GM12878 (cell line): Measurements from ENCODE around the gene NHLRC4. TPM values are rescaled to one million over a fixed set of nuclear protein-coding genes. Genes with fewer than 3 reads are reported as not detected.

Experiments used
- ATAC-seq: fragments of 200-7000 bp; cut with Tn5 transposase; 3 replicates; pipeline ENCODE4 v1.9.1; 2020; ENCODE audit warnings: mild to moderate bottlenecking, moderate library complexity
- BruUV-seq: library from RNA; stranded (reverse); fragments of 400-500 nt; replicated peaks from 2 replicates; lab custom pipeline; 2021; lab: Mats Ljungman, UMichigan
- CTCF ChIA-PET: fragments of 300-600 bp; sonication (Branson Sonifier 250); formaldehyde crosslinking; extraction: SDS; loops from one replicate; lab custom pipeline; 2021; ENCODE audit warnings: inconsistent platforms; lab: Yijun Ruan, JAX
- POLR2A ChIA-PET: fragments of 350-600 bp; formaldehyde crosslinking; extraction: SDS; loops from one replicate; lab custom pipeline; 2021; ENCODE audit warnings: inconsistent platforms; lab: Charles Lee
- RAD21 ChIA-PET: fragments of 300-600 bp; sonication (Branson Sonifier 250); formaldehyde crosslinking; loops from one replicate; lab custom pipeline; 2023; ENCODE audit warnings: antibody characterized with exemption; ENCODE audit not compliant: unreplicated experiment; lab: Charles Lee
- SMC1A ChIA-PET: fragments of 300-600 bp; sonication (Branson Sonifier 250); formaldehyde crosslinking; loops from one replicate; lab custom pipeline; 2023; ENCODE audit not compliant: unreplicated experiment, uncharacterized antibody; lab: Charles Lee
- DNase-seq: peaks from one replicate; pipeline ENCODE4 v3.0.0-alpha.2; 2011; ENCODE audit warnings: low read depth, low spot score
- FAIRE-seq: peaks from 3 replicates; lab custom pipeline; 2011; peaks lifted over from hg19 to GRCh38; lab: Jason Lieb, UNC
- H2AFZ ChIP-seq: 2 replicates; pipeline ENCODE4 v1.6.0; 2011; ENCODE audit warnings: low read depth, low read length, control low read depth; ENCODE audit not compliant: control insufficient read depth
- H3K27ac ChIP-seq: 2 replicates; pipeline ENCODE4 v1.5.1; 2011; ENCODE audit warnings: control low read depth; ENCODE audit not compliant: control insufficient read depth, insufficient read depth
- H3K27me3 ChIP-seq, 2 experiments: replicated peaks in 1 of 2; 2 replicates each; pipeline versions ENCODE4 v1.6.0 to v1.6.1; 2011; ENCODE audit warnings: low read length in 1 of 2; ENCODE audit not compliant: control insufficient read depth in 2 of 2, insufficient read depth in 2 of 2
- H3K36me3 ChIP-seq, 2 experiments: 2 replicates each; pipeline ENCODE4 v1.5.1; 2011; ENCODE audit warnings: low read length in 1 of 2; ENCODE audit not compliant: control insufficient read depth in 2 of 2, insufficient read depth in 2 of 2
- H3K4me1 ChIP-seq: 2 replicates; pipeline ENCODE4 v1.6.1; 2011; ENCODE audit warnings: mild to moderate bottlenecking, low read length, moderate library complexity, mixed read lengths; ENCODE audit not compliant: control insufficient read depth, insufficient read depth
- H3K4me2 ChIP-seq: 2 replicates; pipeline ENCODE4 v1.6.0; 2011; ENCODE audit warnings: control low read depth; ENCODE audit not compliant: control insufficient read depth, insufficient read depth
- H3K4me3 ChIP-seq: fragments of 200-600 bp; sonication (generic); 2 replicates; pipeline ENCODE4 v1.5.1; 2016
- H3K79me2 ChIP-seq: 2 replicates; pipeline ENCODE4 v1.6.0; 2011; ENCODE audit warnings: low read length; ENCODE audit not compliant: control insufficient read depth, insufficient read depth
- H3K9ac ChIP-seq: 2 replicates; pipeline ENCODE4 v1.8.0; 2011; ENCODE audit warnings: low read length, control low read depth, mixed read lengths; ENCODE audit not compliant: control insufficient read depth, insufficient read depth
- H3K9me3 ChIP-seq: replicated peaks from 3 replicates; pipeline ENCODE4 v1.5.1; 2011; ENCODE audit warnings: mild to moderate bottlenecking, low read length; ENCODE audit not compliant: control insufficient read depth, insufficient read depth
- H4K20me1 ChIP-seq: 2 replicates; pipeline ENCODE4 v1.6.0; 2011; ENCODE audit not compliant: control insufficient read depth, insufficient read depth
- BCL3 ChIP-seq: IDR thresholded peaks from 2 replicates; pipeline ENCODE4 v1.6.1; 2011; ENCODE audit warnings: borderline replicate concordance, low read depth, mild to moderate bottlenecking, moderate library complexity, low read length; ENCODE audit not compliant: insufficient read depth, poor library complexity, severe bottlenecking
- BCLAF1 ChIP-seq: fragments of 450-650 bp; IDR thresholded peaks from 2 replicates; pipeline ENCODE4 v1.6.1; 2017; ENCODE audit warnings: antibody characterized with exemption, mild to moderate bottlenecking, moderate library complexity
- CEBPZ ChIP-seq: fragments of 150-350 bp; IDR thresholded peaks from 2 replicates; pipeline ENCODE4 v1.6.1; 2016; ENCODE audit warnings: low read depth, low read length
- HCFC1 ChIP-seq: fragments of 150-350 bp; IDR thresholded peaks from 2 replicates; pipeline ENCODE4 v1.6.1; 2014; ENCODE audit warnings: low read length
- IKZF2 ChIP-seq, 2 experiments: fragments of 450-650 bp; IDR thresholded peaks; 2 replicates each; pipeline ENCODE4 v1.6.1; 2017; ENCODE audit warnings: mild to moderate bottlenecking in 2 of 2, moderate library complexity in 2 of 2
- MTA3 ChIP-seq: IDR thresholded peaks from 2 replicates; pipeline ENCODE4 v1.6.1; 2012; ENCODE audit warnings: low read length, inconsistent platforms, borderline replicate concordance
- SMAD1 ChIP-seq: fragments of 450-650 bp; IDR thresholded peaks from 2 replicates; pipeline ENCODE4 v1.6.1; 2018; ENCODE audit warnings: mild to moderate bottlenecking, low read depth; ENCODE audit not compliant: partially characterized antibody
- ZBTB4 ChIP-seq: fragments of 450-650 bp; formaldehyde crosslinking; IDR thresholded peaks from 2 replicates; pipeline ENCODE4 v1.4.0; 2022; ENCODE audit warnings: mild to moderate bottlenecking, moderate library complexity
- ZNF622 ChIP-seq: fragments of 450-650 bp; IDR thresholded peaks from 2 replicates; pipeline ENCODE4 v1.6.1; 2017; ENCODE audit warnings: mild to moderate bottlenecking, inconsistent platforms
- WGBS: methylation state at CpG from one replicate; pipeline ENCODE4 v1.1.6; 2016; ENCODE audit warnings: low lambda C conversion rate; ENCODE audit not compliant: insufficient replicate concordance, insufficient coverage; ENCODE audit errors: missing lambda C conversion rate; 5-methylcytosine and 5-hydroxymethylcytosine counted together
- in situ Hi-C: fragments of 300-500 bp; cut with MboI; formaldehyde crosslinking; loops from 9 replicates; pipeline ENCODE4 v1.14.3; 2018; ENCODE audit warnings: mixed read lengths
- intact Hi-C: fragments of 100-400 bp; cut with micrococcal nuclease; formaldehyde crosslinking; loops from one replicate; pipeline ENCODE4 v1.14.2; 2022; ENCODE audit not compliant: unreplicated experiment
- polyA plus RNA-seq, 11 experiments: library from polyadenylated mRNA; depleted of rRNA in 4 of 11; unstranded in 6 of 11; stranded (reverse) in 5 of 11; fragments of >200 nt; fragmentation: Nextera tagmentation in 4 of 11; fragmentation: Illumina TruSeq in 1 of 11; extraction: Ambion mirVana in 4 of 11; extraction: Trizol in 1 of 11; gene quantifications; 1 replicate in 1 of 11; 2 replicates in 10 of 11; pipeline versions ENCODE4 v1.2.1 to v1.2.3, GENCODE V29; 2011 to 2016; ENCODE audit warnings: inconsistent platforms in 2 of 11, missing spikeins in 2 of 11, low read depth in 1 of 11
- total RNA-seq, 4 experiments: library from RNA; depleted of rRNA in 3 of 4; stranded (reverse); fragments of >200 nt in 3 of 4; fragmentation: Illumina TruSeq in 1 of 4; extraction: Trizol in 1 of 4; gene quantifications; 2 replicates each; pipeline versions ENCODE4 v1.2.1 to v1.2.3, GENCODE V29; 2013 to 2021

NHLRC4 gene
- total and polyA plus RNA-seq, 10 of the 15 experiments (the other 5 are each of a cell fraction or from before 2014, with no cell fraction given), result 0.07 to 1.1 (median 0.57) TPM; not detected in 3

GRCh38 chr16:591231-591630 is 24.4 kb downstream of the NHLRC4 start:
- no peak for DNase-seq
- intact Hi-C loops, result no loop called here
- 80% methylated on average over 7 of the region's 8 CpGs for WGBS
- no peak overlapping the region for H2AFZ ChIP-seq
- no peaks in the 10 kb centered on the region for H3K9me3 ChIP-seq
- 0 out of 2 replicates have a peak overlapping the region, but pooled peaks have one; percentile 87 for H3K9ac ChIP-seq
- no peak overlapping the region for H3K27ac ChIP-seq
- ChIA-PET SMC1A (no interaction called here), RAD21 (no interaction called here), POLR2A (no interaction called here), CTCF (no interaction called here)
- H3K4me2 ChIP-seq, result peak overlapping the region; percentile 96
- ATAC-seq, result no peak
- peaks cover 15% of the 10 kb centered on the region for H3K4me1 ChIP-seq
- TF ChIP-seq IKZF2 (IDR thresholded peaks at IDR 0.05), result no peak
- TF ChIP-seq BCLAF1, result no peak
- no peak for TF ChIP-seq ZNF622
- TF ChIP-seq MTA3, result no peak
- no peak for TF ChIP-seq HCFC1
- no peak for TF ChIP-seq SMAD1
- TF ChIP-seq ZBTB4 (CRISPR knock-in tag), result no peak
- no peak for TF ChIP-seq BCL3
- no peak for TF ChIP-seq CEBPZ
- no peaks in the 10 kb centered on the region for H3K36me3 ChIP-seq
- no peak for FAIRE-seq
- no peaks in the 10 kb centered on the region for H3K27me3 ChIP-seq
- H3K4me3 ChIP-seq, result no peak overlapping the region; the same call in 1 of the 2 replicates
- TSS peak; percentile 53 for BruUV-seq
- no peaks in the 10 kb centered on the region for H4K20me1 ChIP-seq
- in situ Hi-C loops, result no loop called here
- H3K79me2 ChIP-seq, result peaks cover 28% of the 10 kb centered on the region
